HG03280 (cell line): ENCODE measurements around the gene METTL22.

Experiments
- ATAC-seq: cut with Tn5 transposase; IDR thresholded peaks from one replicate; pipeline ENCODE4 v1.9.1; 2021; ENCODE audit warnings: mild to moderate bottlenecking, moderate library complexity; ENCODE audit not compliant: unreplicated experiment

The METTL22 gene

GRCh38 chr16:8686879-8687278, 65.4 kb downstream of the METTL22 start:
- ATAC-seq = no peak

DNA sequence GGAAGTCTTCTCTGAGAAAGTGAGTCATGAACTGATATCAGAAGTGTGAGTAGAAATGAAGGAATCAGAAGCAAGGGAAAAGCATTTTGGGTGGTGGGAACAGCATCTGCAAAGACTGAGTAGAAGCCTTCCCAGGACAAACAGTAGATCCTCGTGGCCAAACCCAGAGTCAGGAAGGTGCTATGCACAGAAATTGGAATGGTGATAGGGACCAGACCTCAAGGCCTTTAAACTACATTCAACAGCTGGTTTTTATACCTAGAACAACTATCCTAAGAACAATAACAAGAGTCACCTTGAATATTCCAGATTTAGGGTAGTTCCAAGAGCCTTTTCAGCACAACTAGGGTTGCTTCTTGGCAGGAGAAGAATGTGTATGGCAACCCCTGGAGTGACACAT, 68.2 kb downstream of the METTL22 start:
- no peak for ATAC-seq

GRCh38 chr16:8691728-8692127, 70.2 kb downstream of the METTL22 start:
- ATAC-seq = no peak

DNA sequence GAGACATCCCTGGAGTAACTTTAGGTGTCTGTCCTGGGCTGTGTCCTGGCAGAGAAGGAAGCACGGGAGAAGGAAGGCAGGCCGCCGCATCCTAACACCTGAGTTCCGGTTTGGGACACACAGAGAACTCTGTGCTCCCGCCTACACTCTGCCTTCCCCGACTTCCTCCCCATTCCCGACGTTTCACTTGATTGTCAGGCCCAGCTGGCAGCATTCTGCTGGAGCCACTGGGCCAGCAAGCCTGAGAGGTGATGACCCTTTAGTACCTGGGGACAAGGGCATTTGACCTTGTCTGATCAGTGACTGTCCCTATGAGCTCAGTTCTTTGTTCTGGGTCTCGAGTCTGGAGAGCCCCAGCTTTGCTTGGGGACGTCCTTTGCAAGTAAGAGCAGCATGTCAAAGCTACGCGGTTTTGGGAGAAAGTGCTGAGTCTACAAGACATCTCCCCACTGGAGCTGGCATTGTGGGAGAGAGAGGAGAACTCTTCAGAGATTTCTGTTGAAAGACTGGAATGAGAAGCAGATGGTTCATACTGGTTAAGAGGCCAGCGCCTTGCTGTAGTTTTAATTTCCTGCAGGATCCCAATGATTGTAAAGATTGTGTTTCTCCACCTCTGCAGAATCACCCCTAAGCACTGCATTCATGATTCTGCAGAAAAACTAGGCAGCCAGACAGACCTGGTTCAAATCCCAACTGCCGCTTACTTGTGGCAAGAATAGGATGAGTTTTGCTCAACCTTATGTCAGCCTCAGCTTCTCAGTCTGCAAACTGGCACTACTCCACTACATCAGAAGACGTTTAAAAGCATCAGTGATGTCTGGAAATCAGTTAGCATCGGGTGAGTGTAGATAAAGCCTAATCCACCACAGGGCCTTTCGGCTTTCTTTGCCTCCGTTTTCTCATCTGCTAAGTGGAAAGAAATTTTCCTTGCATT, 73.6 kb downstream of the METTL22 start:
- ATAC-seq = no peak

DNA sequence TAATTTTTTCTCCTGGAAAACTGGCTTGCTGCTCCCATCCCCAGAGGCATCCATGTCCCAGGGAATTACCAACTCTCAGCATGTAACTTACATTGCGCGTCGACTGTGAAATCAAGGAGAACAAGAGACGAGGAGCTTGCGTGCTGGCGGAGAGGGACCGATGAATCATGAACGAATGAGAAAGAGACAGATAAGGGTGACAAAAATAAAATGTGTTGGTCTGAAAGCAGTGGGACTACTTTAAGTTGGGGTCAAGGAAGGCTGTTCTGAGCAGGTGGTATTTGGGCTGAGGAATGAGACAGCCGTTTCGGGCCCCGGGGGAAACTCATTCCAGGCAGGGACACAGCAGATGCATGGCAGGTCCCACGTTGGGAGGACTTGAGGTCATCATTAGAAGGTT, 75.4 kb downstream of the METTL22 start:
- ATAC-seq = no peak

GRCh38 chr16:8697965-8698364, 76.5 kb downstream of the METTL22 start:
- ATAC-seq = no peak
